ENCODE measurements around the gene FOXO1.

FOXO1 gene

GRCh38 chr13:40583738-40584137 lies 82.7 kb downstream of the FOXO1 start:
- H3K27ac ChIP-seq (ENCODE audit: low read depth, low read length) = peak overlapping the region; percentile 87
- H3K36me3 ChIP-seq (ENCODE audit: low read length) = no peaks in the 10 kb centered on the region
- peaks cover 100% of the 10 kb centered on the region for H3K79me2 ChIP-seq (ENCODE audit: insufficient read depth, low read length)

GRCh38 chr13:40582531-40582930 lies 83.9 kb downstream of the FOXO1 start:
- H3F3A ChIP-seq (ENCODE audit: insufficient read depth) = peaks cover 41% of the 10 kb centered on the region
- H4K20me1 ChIP-seq (ENCODE audit: low read depth, low read length) = peaks cover 8% of the 10 kb centered on the region; the same call in 1 of the 2 replicates
- peak overlapping the region; percentile 41 for H3K9ac ChIP-seq (ENCODE audit: low read length)
- no peak overlapping the region for H2AFZ ChIP-seq (ENCODE audit: low read depth, low read length, severe bottlenecking)
- no peaks in the 10 kb centered on the region for H3K9me2 ChIP-seq (replicated peaks; ENCODE audit: insufficient read depth, low read length)
- no peaks in the 10 kb centered on the region for H3K36me3 ChIP-seq (ENCODE audit: low read length)
- TF ChIP-seq CTCF (IDR thresholded peaks at IDR 0.05; ENCODE audit: insufficient read depth, low read length, poor library complexity, severe bottlenecking) = no peak
- TF ChIP-seq EZH2phosphoT487 (conservative IDR thresholded peaks at IDR 0.05; ENCODE audit: low read length) = no peak
- peak overlapping the region; percentile 87 for H3K27ac ChIP-seq (ENCODE audit: low read depth, low read length)
- no peaks in the 10 kb centered on the region for H3K27me3 ChIP-seq (ENCODE audit: low read length)
- H3K9me3 ChIP-seq (ENCODE audit: insufficient read depth, low read length) = no peaks in the 10 kb centered on the region; the same call in 1 of the 2 replicates
- peak overlapping the region; percentile 67 for H3K4me2 ChIP-seq (ENCODE audit: low read depth, low read length, poor library complexity, severe bottlenecking)
- peaks cover 100% of the 10 kb centered on the region for H3K79me2 ChIP-seq (ENCODE audit: insufficient read depth, low read length)
- H3K4me3 ChIP-seq (ENCODE audit: insufficient read depth, low read length, poor library complexity, severe bottlenecking) = peak overlapping the region; percentile 3

More at GRCh38 chr13:40583738-40584137, 82.7 kb downstream of the FOXO1 start:
- H3K9me3 ChIP-seq (ENCODE audit: insufficient read depth, low read length) = no peaks in the 10 kb centered on the region; the same call in 1 of the 2 replicates
- no peaks in the 10 kb centered on the region for H3K27me3 ChIP-seq (ENCODE audit: low read length)
- H3K9ac ChIP-seq (ENCODE audit: low read length) = no peak overlapping the region
- H4K20me1 ChIP-seq (ENCODE audit: low read depth, low read length) = peaks cover 11% of the 10 kb centered on the region
- H3K4me3 ChIP-seq (ENCODE audit: insufficient read depth, low read length, poor library complexity, severe bottlenecking) = no peak overlapping the region
- H2AFZ ChIP-seq (ENCODE audit: low read depth, low read length, severe bottlenecking) = no peak overlapping the region
- peaks cover 38% of the 10 kb centered on the region for H3F3A ChIP-seq (ENCODE audit: insufficient read depth)
- TF ChIP-seq CTCF (IDR thresholded peaks at IDR 0.05; ENCODE audit: insufficient read depth, low read length, poor library complexity, severe bottlenecking) (no peak), EZH2phosphoT487 (conservative IDR thresholded peaks at IDR 0.05; ENCODE audit: low read length) (no peak)
- H3K4me2 ChIP-seq (ENCODE audit: low read depth, low read length, poor library complexity, severe bottlenecking) = no peak overlapping the region
- no peaks in the 10 kb centered on the region for H3K9me2 ChIP-seq (replicated peaks; ENCODE audit: insufficient read depth, low read length)

- Histone ChIP-seq H3K9me2 (replicated peaks; ENCODE audit: insufficient read depth, low read length) (no peaks in the 10 kb centered on the region), H2AFZ (ENCODE audit: low read depth, low read length, severe bottlenecking) (no peak overlapping the region), H3K4me3 (ENCODE audit: insufficient read depth, low read length, poor library complexity, severe bottlenecking) (peak overlapping the region; percentile 3), H3K36me3 (ENCODE audit: low read length) (no peaks in the 10 kb centered on the region), H3K4me2 (ENCODE audit: low read depth, low read length, poor library complexity, severe bottlenecking) (peak overlapping the region; percentile 67), H3K27ac (ENCODE audit: low read depth, low read length) (peak overlapping the region; percentile 87), H3K9me3 (ENCODE audit: insufficient read depth, low read length) (no peaks in the 10 kb centered on the region; the same call in 1 of the 2 replicates), H3K79me2 (ENCODE audit: insufficient read depth, low read length) (peaks cover 99% of the 10 kb centered on the region), H3F3A (ENCODE audit: insufficient read depth) (peaks cover 45% of the 10 kb centered on the region), H3K9ac (ENCODE audit: low read length) (peak overlapping the region; percentile 41; the same call in 1 of the 2 replicates), H3K27me3 (ENCODE audit: low read length) (no peaks in the 10 kb centered on the region), H4K20me1 (ENCODE audit: low read depth, low read length) (peaks cover 11% of the 10 kb centered on the region; the same call in 1 of the 2 replicates)
- TF ChIP-seq EZH2phosphoT487 (conservative IDR thresholded peaks at IDR 0.05; ENCODE audit: low read length) (no peak), CTCF (IDR thresholded peaks at IDR 0.05; ENCODE audit: insufficient read depth, low read length, poor library complexity, severe bottlenecking) (no peak)
Measured at GRCh38 chr13:40581277-40581579, 85.2 kb downstream of the FOXO1 start.

All from SU-DHL-6 (cell line).